ENCODE data around the gene ZNF710.

GRCh38 chr15:90004252-90004651 is 3.1 kb downstream of the ZNF710 start:
- TF ChIP-seq CTCF (IDR thresholded peaks at IDR 0.05; ENCODE audit: extremely low read depth in 1 of 2, insufficient read depth in 1 of 2, low read depth in 1 of 2, low read length in 2 of 2), result no peak
- TF ChIP-seq GATA2 (IDR thresholded peaks at IDR 0.05; ENCODE audit: insufficient read depth, insufficient read length, low read depth, low read length), result no peak
- TF ChIP-seq MAX (IDR thresholded peaks at IDR 0.05; ENCODE audit: insufficient read depth, insufficient read length), result no peak
